Activated CD8-positive, alpha-beta memory T cell treated with anti-CD3 and anti-CD28 coated beads, Interleukin-2, amount 50 U/mL, for 1 hour (primary cell): Measurements from ENCODE around the gene KIAA1191.

ENCODE experiments used
- DNase-seq: peaks from one replicate; pipeline ENCODE4 v3.0.0-alpha.2; 2020; ENCODE audit errors: extremely low read depth

The KIAA1191 gene

DNA sequence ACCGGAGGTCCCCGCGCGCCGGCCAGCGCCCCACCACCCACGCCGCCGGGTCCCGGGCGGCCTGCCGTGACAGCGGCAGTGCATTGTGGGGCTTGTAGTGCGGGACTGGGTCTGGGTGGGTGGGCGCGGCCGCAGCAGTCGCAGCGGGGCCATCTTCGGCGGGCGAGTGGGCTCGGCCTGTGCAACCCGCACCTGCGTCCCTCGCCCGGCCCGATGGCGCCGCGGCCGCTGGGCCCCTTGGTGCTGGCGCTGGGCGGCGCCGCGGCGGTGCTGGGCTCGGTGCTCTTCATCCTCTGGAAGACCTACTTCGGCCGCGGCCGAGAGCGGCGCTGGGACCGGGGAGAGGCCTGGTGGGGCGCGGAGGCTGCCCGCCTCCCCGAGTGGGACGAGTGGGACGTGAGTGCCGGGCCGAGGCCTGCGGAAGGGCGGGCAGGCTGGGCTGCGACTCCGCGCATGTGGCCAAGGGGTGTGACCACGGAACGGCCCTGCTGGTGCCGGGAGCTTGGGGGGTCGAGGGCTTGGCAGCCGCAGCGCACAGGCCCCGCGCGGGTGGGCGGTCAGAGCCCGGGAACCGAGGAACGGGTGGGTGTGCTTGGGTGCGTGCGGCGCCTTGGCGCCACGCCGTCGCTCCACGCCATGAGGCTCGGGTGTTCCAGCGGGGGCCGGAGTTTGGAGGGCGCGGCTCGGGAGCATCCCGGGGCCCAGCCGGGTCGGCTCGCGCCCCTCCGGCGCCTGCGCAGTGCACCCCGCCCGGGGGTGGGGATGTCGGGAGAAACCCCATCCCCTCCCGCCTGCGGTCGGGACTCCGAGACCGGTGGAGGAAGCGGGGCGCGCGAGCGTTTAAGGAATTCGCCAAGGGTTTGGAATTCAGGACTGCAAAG is 4.0 kb upstream of the KIAA1191 start, which contains the start of gene ARL10:
TSS of gene ARL10 (plus strand) at position 137 of the 881 bp plus-strand sequence. CDS start at position 214, 77 bp downstream.
- DNase-seq: no peak

DNA sequence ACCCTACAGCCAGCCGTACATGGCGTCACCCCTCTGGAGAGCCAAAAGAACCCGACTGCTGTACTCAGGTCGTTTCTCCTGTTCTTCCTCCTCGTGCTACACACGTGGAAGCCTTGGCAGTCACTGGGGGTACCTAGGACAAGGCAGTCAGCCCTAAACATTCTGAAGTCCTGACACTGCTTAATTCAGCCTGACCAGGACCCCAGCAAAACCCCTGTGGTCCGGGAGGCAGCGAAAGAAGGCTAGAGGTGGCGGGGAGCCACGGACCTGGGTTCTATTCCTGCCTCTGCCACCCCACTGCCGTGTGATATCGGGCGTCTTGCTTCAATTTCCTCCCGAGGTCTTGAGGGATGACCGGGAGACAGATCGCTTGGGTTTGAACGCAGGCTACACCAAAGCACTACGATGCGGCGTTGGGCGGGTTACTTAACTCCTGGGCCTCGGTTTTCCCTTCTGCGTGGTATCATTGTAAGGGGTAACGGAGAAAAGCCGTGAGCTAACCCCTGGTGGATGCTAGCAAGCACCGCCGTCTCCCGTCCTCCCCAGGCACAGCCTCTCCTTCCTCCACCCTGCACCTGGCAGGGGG is 3.3 kb upstream of the KIAA1191 start:
- DNase-seq: no peak

DNA sequence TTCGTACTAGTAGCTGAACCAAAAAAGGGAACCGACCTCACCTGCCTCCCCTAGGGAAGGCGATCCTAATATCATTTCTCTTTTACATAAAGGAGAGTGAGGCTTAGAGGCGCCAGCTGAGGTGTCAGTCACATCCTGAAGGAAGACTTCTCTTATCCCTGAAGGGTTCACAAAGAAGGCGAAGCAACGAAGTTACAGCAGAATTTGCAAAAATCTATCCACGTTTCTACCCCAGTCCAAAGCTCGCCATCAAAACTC is 598 bp upstream of the KIAA1191 start:
- DNase-seq: no peak

DNA sequence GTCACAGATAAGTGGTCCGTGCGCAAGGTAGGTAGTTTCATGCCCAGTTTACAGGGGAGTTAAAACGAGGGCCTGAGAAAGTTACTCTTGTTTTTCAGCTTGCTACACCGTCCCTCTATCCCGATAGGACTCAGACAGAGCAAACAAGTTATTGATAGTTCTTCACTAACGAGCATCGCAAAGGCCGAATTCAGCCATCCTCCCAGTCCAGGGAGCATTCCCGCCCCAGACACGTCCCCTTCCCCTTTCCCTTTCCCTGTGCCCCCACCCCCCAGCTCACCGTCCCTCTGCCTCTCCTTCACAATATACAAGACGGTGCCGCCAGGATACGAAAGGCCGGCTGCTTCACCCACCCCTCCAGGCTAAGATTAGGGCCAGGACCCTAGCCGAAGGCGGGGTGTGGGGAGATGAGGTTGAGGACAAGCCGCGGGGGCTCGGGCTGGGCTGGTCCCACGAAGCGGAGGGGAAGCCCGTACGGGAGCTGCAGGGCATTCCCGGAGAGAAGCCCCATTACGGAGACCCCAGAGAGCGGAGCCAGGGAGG is 599 bp downstream of the KIAA1191 start:
- no peak for DNase-seq

DNA sequence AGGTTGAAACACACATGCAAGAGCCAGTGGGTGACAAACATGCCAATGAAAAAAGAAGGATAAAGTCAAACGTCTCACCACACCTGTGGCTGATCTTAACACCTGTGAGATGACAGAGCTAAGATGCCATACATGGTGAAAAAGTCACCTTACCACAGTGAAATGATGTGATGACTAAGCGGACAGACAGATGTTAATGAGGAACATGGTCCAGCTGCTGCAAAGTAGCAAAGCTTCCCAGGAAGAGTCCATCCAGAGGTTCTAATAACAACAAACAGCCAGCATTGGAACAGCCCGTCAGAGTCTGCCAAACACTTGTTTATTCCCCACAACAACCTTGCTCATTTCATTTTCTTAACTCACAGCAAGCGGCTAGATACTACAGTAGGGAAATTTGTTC is 1.9 kb downstream of the KIAA1191 start:
- no peak for DNase-seq

DNA sequence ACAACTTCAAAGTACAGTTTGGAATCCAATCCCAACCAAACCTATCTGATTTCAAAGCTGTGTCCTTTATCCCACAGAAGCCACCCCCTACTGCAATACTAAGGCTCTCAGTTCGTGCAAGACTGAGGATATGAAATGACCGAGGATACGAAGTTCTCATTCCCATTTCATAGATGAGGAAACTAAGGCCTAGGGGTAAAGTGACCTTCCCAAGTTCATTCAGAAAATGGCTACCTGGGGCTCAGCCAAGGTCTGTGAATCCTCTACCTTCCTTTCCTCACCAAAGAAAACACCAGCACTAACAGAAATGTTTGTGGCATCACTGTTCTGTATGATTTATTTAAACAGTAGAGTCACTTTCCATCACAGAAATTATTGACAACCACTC is 5.4 kb downstream of the KIAA1191 start:
- no peak for DNase-seq

DNA sequence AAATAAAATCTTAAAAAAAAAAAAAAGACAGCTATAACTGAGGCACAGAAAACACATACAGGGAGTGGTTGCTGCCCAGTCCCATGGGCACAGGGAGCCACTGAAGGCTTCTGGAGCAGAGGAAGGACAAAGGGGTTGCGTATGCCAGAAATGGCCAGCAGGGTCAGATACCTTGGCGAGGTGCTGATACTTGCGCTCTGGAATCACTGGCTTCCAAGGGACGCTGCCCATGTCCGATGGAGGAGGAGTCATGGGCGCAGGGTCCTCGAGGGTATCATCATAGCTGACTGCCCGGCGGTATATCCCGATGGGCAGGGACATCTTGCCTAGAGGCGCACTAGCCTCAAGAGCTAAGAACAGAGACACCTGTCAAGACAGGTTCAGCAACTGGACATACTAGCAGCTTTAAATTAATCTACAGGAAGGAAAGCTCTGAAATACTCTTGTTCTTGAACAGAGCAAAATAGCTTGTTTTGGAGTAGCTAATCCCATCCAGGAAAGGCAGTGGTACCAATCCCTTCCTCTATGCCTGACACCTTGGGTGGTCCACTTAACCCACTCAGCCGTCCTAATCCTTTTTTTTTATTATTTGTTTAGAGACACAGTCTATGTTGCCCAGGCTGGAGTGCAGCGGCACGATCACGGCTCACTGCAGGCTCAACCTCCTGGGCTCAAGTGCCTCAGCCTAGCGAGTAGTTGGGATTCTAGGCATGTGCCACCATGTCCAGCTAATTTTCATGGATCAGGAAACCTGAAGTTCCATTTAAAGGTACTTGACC is 6.0 kb downstream of the KIAA1191 start:
- no peak for DNase-seq

DNA sequence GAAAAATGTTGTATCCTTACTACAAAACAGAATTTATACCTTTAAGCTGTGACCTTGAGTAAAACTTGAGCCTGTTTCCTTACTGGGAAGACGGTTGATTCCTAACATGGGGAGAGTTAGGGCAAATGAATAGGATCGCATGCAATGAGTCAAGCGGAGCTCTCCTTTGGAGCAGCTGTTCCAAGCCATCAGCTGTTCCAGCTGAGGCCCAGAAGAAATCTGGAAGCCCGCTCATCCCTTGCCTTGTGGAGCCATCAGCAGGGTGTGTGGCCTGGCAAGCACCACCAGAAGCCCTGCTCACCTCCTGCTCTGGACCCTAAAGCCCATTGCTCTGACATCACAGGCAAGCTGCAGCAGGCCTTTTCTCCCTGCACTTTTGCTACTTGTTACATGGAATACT is 8.0 kb downstream of the KIAA1191 start:
- DNase-seq: no peak

DNA sequence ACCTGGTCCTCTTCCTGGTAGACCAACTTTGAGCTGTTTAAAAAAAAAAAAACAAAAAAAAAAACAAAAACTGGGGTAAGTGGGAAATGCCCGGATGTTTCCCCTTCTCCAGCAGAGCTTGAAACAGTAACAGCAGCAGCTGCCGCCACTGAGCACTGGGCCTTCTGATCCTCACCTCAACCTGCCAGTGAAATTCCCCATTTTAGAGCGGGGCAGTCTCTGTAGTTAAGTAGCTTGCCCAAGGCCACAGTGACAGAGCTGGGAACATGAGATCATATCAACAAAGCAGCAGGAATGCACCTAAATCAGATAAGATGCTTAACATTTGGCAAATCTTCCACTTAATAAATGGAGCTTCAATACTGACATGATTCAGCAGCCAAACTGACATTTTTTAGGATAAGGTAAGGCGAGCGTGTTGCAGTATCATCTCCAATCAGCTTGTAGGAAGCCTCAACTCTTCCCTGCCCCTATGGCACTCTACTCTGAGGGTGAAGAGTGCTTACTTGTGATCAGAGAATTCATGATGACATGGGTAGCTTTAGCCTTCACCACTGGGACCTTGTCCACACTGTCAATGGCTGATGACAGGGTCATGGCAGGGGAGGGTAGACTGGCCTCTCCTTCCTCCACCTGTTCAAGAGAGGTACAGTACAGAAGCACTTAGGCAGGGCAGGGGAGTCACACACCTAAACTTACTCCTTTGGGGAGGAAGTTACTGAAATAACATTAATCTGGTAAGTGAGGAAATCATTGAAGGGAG is 9.3 kb downstream of the KIAA1191 start:
- DNase-seq: no peak

DNA sequence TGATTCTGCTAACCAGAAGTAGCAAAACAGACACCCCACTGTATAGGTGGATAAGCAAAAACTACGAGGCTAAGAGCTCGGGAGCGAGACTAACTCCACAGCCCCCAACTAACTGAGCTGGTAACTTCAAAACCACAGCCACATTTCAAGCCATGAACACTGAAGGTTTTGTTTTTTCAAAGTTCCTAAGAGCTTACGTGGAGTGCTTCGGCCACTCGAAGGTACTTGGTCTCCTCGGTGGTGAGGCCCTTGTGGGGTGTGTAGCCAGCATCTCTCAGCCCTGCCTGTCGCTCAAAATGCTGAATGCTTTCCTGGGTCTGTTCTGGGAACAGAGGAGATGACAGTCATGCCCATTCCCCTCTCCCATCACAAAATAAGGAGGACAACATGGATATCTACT is 11.1 kb downstream of the KIAA1191 start:
- no peak for DNase-seq

DNA sequence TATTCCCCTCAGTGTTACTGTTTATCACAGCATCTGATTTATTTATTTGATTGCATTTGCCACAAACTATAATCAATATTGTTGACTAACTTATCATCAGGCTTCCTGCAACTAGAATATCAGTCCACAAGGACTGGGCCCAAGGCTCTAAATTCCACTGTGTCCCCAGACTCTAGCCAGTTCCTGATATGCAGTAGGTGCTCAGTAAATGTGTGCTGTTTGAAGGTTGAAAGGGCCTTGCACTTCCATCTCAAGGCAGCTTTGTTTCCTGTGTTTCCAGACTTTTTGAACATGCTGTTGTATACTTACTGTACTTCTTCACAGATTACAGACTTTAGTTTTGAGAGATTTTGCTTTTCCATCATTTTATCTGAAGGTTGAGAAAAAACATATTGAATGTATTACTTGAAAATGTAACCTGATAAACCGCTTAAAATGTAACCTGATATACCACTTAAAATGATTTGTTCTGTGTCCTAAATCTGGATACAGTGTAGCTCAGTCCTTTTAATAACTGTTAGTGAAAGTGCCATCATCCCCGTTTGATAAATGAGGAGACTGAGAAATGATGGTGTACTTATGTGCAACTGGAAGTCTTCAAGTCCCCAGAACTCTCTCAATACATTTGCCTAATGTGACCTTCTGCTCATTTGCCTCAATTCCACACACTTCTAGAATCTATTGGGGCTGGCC is 18.7 kb downstream of the KIAA1191 start:
- DNase-seq: no peak

DNA sequence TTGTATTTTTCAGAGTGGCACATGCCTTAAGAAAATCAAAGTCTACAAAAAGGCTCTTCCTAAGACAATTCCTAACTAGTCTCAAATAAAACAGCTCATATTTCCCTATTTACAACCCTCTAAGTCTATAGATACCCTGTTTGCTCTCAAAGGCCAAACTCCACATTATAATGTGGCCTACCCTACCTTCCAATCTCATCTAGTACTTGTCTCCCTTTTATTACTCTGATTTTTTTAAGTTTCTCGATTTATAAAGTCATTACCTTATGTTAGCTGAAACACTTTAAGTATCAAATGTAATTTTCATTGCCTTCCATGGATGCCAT is 19.4 kb downstream of the KIAA1191 start:
- DNase-seq: no peak

DNA sequence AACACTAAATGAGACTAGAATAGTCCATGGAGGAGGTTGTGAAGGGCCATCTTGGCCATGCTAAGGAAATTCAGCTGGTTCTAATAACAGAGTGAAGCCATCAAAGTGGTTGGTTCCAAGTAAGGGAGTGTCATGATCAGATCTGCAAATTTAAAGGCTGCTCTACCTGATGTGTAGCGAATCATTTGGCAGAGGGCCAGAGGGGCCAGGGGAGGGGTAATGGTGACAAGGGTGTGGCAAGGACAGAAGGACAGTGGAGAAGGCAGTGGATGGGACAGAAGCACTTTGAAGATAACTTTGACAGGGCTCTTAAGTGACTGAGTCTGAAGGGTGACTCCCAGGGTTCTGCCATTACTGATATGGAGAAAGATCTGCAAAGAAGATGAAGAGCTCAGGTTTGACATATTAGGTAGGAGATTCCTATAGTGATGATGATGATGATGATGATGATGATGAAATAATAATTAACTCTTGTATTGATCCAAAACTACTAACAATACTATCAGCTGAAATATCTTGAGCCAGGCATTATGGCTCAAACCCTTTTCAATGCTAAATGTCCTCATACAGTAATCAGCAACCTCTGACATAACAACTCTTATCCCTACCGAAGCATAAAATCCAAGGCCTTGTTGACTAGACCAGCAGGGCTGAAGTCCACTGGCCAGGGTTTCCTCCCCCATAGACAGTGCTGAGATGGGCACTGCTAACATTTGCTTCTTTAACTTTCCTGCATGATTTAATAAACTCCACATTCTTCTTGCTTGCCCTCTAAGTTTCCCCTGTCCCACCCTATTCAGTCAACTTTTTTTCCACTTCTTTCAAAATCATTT is 20.0 kb downstream of the KIAA1191 start:
- no peak for DNase-seq

DNA sequence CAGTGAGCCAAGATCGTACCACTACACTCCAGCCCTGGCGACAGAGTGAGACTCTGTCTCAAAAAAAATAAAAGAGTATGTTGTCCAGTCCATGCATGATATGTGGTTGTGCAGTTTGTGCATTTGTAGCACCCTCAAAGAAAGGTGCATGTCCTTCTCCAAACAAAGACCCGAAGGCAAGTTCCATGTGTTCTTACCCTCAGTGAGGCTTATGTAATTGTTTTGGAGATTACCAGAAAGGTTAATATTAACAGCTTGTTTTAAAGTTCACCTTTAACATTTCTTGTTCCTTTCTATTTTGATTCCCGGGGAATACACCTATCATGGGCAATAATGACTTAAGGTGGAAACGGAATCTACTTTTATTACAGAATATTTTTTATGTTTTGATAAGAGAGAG is 22.3 kb downstream of the KIAA1191 start:
- DNase-seq: no peak

DNA sequence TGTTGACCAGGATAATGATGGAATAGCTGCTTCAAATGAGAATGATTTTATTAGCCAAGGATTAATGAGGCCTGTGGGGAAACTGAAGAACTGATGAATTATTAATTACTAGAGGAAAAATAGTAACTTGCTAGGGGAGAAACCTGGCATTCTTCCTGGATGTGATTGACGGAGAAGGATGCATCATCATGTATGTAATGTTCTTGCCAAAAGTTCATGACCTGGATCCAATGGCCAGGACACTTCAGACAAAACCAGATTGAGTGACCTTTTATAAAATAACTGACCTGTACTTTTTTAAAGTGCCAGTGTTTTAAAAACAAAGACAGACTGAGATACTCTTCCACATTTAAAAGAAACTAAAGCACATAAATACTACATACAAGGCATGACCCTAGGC is 23.7 kb downstream of the KIAA1191 start:
- DNase-seq: no peak

DNA sequence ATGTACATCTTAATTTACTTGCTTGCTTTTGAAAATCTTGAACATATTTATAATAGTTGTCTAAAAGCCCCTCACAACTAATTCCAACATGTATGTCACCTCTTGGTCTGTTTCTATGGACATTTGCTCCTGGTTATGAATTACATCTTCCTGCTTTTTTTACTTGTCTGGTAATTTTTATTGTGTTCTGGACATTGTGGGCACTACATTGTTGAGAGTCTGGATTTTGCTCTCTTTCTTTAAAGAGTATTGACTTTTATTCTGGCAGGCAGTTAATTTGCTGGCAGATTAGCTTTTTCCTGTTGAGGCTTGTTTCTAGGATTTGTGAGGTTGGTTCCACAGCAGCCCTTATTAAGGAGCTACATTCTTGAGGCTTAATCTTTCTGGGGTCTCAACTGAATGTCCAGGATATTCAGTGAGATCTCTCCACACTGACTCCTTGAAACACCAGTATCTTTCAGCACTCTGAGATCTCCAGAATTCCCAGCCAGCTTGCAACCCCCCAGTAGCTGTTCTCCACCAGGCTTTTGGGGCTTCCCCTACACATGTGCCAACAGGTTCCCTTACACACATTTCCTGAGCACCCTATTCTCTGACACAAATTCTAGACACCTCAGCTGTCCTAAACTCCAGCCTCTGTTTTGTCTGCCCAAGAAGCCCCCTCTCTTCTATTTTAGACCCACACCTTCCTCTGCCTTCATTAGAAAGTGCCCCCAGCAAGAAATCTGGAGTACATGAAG is 27.4 kb downstream of the KIAA1191 start:
- no peak for DNase-seq

DNA sequence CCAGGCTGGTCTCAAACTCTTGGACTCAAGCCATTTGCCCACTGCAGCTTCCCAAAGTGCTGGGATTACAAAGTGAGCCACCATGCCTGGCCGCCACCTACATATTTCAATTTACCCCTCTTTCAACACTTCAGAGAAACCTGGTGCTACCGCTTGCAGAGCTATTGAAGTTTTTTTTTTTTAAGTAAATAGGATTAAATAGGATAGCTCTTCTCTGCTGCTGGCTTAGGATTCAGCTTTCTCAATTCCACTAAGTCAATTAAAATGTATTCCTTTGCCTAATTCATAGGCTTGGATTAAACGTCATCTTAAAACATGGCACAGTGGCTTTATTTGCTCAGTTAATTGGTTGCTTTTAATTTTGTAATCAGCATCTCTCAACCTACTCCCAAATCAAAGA is 41.0 kb downstream of the KIAA1191 start:
- DNase-seq: no peak

DNA sequence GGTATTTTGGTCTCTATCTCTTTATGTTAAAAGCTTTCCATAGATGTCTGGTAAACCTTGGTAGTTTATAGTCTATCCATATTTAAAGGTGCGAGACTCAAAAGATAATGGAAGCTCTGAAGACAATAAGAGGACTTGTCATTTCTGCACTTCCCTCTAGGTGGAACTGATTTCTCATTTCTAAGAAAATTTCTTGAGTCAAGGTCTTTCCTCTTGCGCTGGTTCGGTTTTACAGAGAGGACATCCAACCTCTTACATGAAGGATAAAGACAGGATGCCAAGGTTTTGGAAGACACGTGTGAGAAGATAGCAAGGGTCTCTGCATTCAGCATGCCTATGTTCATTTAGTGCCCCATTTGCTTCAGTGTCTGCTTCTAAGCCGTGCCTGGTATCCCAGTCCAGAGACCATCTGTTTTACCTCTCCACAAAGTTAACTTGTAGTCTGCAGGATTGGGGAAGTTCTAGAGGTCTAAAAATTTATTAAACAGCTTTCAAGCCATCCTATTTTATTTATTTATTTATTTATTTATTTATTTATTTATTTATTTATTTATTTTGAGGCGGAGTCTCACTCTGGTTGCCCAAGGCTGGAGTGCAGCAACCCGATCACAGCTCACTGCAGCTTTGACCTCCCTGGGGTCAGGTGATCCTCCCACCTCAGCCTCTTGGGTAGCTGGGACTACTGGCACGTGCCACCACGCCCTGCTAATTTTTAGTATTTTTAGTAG is 41.6 kb downstream of the KIAA1191 start:
- no peak for DNase-seq
